LoVo (cell line): ENCODE measurements around the gene SLC34A1.
"Not testable (repeated sequence)": the region's sequence is repeated elsewhere in the genome, so short reads cannot be mapped to it uniquely, and the experiment has no call there.

Experiments used
- DNase-seq: peaks from one replicate; pipeline ENCODE4 v3.0.0-alpha.2; 2016; ENCODE audit warnings: low spot score

Gene SLC34A1

DNA sequence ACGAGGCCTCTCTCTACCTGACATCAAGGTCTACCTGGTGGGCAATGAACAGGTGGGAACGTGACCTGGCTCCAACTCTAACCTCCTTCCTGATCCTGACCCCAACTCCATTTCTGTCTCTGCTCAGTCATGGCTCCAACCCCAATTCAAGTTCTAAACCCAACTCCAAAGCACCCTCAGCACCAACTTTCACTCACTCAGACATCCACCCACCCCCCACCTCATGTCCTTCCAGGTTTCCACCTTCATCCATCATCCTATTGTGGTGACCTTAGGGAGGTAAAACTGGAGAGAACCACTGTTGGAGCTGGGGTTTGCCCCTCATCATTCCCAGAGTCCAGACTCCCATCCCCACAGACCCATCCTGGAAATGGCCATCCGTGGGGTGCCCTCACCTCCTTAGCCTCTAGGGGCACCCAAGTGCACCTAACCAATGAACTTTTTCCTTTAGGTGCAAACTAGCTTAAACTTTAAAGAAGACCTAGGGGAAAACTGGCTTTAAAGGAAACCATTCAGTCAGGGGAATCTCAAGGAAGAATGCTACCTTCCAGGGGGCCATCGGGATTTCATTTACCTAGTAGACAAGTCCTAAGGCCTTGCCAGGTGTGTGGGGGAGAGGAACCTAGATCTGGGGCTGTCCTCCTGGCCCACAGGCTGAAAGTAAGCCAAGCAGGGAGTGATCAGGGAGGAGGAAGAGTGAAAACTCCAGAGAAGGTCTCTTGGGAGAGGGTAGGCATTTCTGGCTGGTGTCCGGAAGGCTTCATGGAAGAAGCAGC, 15.2 kb upstream of the SLC34A1 start:
- DNase-seq: peak; percentile 46

DNA sequence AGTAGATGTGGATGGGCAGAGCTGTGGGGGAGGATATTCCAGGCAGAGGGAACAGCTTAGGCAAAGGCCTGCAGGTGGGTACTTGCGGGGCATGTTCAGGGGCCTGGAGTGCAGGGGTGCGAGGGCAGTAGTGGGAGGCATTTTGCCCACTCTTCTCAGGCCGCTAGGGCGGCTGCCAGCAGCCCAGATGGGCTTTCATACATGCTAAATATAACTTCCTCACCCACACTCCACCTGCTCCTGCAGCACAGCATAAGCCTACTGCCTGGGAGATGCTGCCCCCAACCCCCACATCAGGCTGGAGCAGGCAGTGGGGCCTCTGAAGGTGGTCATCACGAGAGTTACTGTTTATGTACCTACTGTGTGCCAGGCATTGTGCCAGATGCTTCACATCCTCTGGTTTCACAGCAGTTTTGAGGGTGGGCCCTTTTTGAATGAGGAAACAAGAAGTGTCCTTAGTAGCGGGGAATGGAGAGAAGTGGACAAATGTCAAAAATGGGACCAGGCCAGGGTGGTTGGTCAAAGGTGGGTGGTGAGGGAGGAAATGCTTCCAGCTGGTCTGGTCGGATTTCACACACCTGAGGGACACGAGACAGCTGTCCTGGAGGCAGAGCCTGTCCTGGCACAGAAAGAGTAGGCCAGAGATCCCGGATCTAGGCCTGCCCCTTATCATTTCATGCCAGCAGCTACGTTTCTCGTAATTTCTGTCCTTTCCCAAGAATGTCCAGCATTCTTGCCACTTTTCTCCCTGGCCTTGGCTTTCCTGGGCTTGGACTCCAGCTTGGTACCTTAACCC, 14.4 kb upstream of the SLC34A1 start:
- no peak for DNase-seq

DNA sequence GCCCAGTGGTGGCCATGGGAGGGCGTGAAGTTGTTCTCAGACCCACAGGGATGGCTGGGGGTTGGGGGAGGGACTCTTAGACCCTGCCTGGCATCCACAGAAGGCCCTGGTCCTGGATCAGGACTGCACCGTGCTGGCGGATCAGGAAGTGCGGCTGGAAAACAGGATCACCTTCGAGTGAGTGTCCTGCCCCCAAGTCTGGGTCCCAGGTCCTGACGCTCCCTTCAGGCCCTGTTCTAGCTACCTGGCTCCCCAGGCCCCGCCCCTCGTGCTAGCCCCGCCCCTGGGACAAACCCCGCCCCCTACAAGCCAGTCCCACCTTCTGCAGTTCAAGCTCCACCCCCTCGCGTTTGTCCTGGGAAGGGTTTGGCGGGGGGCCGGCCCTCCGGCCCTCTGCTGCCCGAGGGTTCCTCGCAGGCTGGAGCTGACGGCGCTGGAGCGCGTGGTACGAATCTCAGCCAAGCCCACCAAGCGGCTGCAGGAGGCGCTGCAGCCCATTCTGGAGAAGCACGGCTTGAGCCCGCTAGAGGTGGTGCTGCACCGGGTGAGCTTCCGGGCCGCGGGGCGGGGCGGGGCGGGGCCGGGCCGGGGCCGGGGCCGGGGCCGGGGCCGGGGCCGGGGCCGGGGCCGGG, 13.6 kb upstream of the SLC34A1 start:
- peak; percentile 85 for DNase-seq

DNA sequence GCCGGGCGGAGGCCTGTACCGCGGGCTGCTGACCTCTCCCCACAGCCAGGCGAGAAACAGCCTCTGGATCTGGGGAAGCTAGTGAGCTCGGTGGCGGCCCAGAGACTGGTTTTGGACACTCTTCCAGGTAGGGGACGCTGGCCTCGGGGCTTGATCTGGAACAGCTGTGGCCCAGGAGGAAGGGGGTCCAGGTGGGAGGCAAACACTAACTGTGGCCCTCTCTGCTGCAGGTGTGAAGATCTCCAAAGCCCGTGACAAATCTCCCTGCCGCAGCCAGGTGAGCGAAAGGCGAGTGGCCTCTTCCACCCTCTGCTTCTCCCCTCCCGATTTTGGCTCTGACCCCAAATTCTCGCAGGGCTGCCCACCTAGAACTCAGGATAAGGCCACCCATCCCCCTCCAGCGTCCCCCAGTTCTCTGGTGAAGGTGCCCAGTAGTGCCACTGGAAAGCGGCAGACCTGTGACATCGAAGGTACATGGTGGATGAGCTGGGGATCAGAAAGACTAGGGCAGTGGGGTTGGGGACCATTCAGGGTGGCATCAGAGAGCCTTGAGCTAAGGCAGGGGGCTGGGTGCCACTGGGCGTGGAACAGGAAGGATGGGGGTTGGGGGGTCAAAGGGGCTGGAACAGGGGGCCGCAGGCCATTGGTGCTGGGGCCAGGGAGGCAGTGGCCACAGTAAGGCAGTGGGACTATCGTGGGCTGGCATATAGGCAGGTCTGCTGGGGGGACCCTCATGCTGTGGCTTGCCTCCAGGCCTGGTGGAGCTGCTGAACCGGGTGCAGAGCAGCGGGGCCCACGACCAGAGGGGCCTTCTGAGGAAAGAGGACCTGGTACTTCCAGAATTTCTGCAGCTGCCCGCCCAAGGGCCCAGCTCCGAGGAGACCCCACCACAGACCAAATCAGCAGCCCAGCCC, 12.9 kb upstream of the SLC34A1 start:
- no peak for DNase-seq

DNA sequence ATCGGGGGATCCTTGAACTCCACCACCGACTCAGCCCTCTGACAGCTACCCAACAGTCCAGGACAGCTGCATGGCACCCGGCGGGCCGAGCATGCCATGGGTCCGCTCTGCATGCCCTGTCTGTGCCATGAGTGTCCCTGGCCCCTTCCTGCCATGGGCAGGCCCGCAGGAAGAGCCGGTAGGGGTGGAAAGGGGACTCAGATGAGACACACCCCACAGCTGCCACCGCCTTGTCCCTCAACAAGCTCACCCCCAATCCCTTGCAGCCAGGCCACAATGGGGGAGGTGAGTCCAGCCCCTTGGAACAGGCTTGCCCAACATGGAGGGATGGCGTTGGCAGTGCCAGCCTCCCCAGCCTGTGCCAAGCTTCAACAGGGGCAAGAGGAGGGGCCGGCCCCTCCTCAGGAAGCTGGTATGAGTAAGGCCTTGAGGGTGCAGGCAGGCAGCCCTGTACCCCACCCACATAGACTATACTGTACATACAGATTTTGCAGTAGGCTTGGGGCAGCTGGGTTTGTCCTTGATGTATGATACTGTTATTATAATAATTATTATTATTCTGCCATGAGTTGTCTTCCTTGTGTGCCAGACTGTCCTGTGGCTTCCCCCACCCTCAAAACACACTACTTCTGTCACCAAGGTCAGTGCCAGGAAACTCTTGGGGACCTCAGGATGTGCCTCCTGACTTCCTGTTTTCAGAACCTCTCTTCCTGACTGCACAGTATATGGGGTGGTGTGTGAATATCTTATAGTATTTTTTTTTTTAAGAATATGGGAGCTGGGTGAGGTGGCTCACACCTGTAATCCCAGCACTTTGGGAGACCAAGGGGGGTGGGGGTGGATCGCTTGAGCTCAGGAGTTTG, 12.0 kb upstream of the SLC34A1 start:
- no peak for DNase-seq

DNA sequence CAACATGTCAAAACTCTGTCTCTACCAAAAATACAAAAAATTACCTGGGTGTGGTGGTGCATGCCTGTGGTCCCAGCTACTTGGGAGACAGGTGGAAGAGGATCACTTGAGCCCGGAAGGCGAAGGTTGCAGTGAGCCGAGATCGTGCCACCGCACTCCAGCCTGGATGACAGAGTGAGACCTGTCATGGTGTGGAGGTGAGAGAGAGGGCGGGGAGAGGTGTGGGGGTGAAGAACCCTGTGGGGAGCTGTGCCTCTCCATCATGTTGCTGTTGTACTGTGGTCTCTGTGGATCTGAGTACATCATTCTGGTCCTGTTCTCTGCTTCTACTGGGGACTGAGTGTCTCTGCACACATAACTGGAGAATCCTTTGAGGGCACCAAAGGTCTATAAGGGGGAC, 11.3 kb upstream of the SLC34A1 start:
- DNase-seq: no peak

DNA sequence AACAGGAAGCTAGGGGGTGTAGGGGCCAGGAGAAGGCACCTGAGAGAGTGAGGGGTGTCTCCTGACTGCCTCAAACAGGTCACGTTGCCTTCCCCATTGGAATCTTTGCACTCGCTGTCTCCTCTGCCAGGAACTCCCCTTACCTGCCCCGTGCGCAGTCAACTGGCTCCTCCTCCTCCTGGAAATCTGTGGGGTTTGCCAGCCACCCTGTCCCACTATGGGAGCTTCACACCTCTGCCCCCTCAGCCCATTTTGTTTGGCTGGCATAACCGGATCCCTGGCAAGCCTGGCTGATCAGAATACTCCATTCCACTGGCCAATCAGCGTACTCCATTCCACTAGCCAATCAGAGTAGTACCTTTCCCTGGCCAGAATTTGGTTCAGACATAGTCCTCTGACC, 10.4 kb upstream of the SLC34A1 start:
- no peak for DNase-seq

DNA sequence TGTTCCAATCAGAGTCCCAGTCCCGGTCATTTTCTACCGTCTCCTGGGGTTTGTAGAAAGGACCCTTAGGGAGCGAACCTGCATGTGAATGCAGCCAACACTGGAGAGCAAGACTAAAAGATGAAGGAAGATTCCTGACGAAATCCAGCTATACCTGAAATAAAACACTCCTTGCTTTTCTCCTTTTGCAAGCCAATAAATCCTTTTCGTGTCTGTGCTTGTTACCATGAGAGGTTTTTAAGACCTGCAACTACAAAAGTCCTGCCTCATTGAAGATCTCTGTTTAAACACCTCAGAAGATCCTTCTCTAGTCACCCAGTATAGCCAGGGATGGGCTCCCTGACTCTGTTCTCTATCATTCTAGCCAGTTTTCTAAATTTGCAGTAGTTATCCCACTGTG, 10.0 kb upstream of the SLC34A1 start:
- no peak for DNase-seq

DNA sequence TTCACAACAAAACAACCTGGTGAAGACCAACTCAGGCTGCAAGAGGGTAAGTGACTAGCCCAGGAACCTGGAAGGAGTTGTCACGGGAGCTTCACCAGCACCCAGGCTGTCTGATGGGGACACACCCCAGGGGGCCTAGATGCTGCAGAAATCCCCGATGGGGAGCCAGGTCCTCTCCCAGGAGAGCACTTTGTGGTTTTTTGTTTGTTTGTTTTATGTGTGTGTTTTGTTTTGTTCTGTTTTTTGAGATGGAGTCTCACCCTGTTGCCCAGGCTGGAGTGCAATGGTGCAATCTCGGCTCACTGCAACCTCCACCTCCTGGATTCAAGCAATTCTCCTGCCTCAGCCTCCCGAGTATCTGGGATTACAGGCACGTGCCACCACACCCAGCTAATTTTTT, 8.7 kb upstream of the SLC34A1 start:
- not testable (repeated sequence) for DNase-seq

DNA sequence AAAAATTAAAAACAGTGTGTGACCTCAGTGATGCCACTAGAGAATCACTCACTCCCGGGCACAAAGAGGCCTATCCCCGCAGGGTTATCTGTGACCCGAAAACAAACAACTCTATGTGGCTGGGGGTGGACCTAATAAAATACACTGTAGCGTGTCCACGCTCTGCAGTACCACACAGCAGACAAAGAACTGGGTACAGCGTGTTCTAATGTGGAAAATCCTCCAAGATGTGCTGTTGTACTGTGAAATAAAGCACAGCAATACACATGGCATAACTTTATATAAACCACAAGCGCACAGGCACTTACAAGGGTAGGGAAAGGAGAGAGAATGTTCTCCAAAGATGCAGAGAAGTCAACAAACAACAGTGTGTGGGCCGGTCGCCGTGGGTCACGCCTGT, 8.1 kb upstream of the SLC34A1 start:
- no peak for DNase-seq

DNA sequence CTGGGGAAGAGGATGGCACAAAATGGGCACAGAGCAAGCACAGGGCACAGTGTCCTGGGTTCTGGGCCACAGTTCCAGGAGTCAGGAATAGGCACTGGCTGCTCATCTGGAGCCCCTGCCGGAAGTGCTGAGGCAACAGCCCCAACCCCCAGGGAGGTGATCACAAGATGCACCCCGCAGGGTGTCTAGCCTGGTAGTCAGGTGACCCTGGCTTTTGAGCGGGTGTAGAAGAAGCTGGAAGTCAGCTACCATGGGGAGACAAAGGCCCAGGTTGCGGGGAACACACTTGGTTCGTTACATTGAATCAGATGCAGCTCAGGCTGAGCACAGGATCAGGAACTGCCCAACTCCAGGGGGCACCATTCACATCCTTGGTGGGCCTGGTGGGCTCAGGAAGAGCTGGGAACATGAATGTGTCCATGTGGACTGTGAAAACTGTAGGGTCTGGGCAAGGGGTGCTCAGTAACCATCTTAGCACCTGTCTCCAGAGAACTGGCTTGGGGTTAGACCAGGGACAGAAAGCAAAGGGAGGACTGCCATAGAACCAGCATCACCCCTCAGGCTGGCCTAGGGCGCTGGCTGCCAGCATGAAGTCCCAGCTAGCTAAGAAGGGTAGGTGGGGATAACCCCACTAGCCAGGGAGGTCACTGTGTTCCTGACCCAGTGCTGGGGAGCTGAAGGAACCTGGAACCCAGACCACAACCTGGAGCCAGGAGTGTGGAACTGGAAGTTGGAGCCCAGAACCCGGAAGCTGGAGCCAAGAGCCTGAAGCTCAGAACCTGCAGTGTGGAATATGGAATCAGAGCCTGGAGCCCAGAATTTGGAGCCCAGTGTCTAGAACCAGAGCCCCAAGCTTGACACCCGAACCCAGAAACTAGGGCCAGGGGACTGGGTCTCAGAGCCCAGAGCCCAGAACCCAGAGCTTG, 6.1 kb upstream of the SLC34A1 start:
- no peak for DNase-seq

DNA sequence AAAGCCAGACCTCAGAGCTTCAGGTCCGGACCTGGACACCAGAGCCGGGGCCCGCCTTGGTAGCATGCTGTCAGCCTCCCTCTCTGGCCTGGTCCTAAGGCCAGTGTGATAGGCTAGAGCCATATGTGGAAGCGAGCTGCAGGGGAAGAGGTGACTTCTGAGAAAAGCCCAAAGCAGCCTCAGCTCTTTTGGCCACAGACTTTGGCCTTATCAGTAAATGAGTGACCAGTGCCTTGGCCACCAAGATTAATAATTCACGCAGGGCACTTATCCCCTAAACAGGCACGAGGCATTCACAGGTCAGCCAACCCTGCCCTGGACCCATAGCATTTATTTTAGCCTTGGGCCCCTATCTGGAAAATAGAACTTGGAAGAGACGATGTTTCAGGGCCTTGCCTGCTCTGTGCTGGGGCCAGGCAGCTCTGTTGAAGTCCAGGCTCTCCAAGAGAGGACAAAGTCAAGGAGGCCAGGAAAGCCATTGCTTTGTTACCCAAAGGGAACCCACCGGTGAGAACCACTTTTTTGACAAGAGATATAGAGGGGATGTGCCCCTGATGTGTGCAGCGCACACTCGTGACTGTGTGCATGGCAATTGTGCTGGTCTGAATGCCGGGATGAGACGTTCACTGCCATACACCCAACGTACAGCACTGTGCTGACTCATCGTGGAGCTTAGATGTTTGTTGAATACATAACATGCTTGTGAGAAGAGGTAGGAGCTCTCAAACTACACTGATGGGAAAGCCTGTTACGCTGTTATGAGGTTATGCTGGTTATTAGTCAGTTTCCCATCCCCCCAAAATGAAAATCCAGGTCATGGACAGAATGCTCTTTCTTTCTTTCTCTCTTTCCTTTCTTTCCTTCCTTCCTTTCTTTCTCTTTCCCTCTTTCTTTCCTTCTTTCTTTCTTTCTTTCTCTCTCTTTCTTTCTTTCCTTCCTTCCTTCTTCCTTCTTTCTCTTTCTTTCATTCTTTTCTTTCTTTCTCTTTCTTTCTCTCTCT, 5.0 kb upstream of the SLC34A1 start:
- DNase-seq: no peak

DNA sequence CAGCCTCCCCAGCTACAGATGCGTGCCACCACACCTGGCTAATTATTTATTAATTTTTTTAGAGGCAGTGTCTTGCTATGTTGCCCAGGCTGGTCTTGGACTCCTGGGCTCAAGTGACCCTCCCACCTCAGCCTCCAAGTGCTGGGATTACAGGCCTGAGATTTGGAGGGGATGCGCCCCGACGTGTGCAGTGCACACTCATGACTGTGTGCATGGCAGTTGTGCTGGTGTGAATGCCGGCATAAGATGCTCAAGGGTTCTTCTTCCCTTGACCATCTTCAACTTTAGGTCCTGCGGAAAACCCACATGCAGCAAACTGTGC, 3.5 kb upstream of the SLC34A1 start:
- no peak for DNase-seq

DNA sequence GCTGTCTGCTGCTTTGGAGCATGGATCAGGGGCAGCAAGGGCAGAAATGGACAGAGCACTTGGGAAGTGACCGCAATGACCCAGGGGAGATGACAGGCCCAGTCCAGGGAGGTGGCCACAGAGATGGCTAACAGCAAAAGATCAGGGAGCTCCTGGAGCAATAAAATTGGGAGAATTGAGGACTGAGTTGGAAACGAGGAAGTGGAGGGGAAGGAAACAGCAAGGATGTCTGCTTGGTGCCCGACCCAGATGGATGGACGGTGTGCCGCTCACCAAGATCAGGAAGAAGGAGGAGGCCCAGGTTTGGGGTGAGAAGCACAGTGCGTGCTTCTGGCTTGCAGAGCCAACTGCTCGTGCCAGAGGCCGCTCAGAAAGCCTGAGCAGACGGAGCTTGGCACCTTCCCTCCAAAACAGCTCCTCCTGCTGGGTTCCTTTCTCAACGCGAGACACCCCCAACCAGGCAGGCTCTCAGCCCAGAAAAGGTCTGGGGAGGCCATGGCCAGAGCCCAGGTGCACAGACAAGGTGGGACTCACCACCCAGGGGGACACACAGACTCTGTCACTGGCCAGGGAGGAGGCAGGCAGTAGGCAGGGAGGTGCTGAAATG, 1.7 kb upstream of the SLC34A1 start:
- DNase-seq: no peak

DNA sequence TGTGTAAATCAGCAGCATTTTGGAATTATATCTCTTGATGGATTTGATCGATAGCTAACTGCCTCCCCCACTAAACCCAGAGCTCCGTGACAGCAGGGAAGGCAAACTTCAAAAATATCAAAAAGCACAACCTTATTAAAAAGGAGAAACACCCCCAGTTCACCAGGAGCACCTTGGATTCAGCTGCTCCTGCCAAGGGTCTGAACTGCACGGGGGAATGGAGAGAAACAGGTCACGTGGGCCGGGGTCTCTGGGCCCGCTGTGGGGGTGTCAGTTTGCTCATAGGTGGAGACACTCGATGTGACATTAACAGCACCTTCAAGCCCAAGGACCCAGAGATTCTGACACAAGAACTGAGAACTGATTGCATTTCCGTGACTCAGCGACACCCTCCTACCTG, 1.1 kb upstream of the SLC34A1 start:
- no peak for DNase-seq

DNA sequence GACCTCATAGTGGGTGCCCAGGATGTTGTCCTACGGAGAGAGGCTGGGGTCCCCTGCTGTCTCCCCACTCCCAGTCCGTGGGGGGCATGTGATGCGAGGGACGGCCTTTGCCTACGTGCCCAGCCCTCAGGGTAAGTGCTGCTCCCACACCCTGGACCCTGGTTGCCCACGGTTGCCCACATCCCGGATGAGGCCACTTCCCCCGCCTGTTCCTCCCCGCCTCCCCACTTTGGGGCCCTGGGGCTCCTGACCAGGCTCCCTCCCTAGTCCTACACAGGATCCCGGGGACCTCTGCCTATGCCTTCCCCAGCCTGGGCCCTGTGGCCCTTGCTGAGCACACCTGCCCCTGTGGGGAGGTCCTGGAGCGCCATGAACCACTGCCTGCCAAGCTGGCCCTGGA, 1.5 kb downstream of the SLC34A1 start:
- no peak for DNase-seq

DNA sequence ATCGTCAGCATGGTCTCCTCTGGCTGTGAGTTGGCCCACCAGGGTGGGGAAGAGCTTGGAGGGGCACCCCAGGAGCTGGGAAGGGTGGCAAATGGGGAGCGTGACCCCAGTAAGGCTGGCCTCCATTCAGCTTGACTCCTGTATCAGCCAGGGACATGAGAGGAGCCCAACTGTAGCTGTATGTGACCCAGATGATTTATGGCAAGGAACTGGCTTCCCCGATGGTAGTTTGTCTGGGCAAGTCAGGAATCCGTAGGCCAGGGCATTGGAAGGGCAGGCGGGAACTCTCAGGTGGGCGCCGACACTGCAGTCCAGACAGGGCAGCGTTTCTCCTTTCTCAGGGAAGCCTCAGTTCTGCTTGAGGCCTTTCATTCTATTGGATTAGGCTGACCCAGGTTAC, 2.3 kb downstream of the SLC34A1 start:
- DNase-seq: no peak

DNA sequence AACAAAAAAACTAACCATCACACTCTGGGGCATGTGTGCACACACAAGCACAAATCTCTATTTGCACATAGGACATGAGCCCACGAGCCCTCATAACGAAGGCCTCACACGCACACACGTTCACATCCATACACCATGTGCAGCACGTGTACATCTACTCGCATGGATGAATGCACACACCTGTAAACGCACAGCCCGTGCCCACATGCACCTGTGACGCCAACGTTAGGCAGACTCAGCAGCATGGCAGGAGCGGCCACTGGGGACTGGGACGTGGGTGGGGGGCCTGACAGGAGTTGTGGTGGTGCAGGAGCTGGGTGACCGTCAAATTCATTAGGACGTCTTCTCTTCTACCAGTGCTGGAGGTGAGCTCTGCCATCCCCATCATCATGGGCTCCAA, 3.2 kb downstream of the SLC34A1 start:
- no peak for DNase-seq
